Ovary (tissue), 3 donors: ENCODE data around the gene EPB41L3.

Source experiments
- EP300 ChIP-seq: sonication (generic); formaldehyde crosslinking; IDR thresholded peaks from one replicate; pipeline ENCODE4 v1.6.1; 2017; ENCODE audit warnings: antibody characterized with exemption
- POLR2A ChIP-seq: fragments of 450-650 bp; IDR thresholded peaks from one replicate; pipeline ENCODE4 v1.6.1; 2017; ENCODE audit warnings: antibody characterized with exemption, mild to moderate bottlenecking, moderate library complexity
- TF ChIP-seq, protein P1 (sequence below), 3 donors: fragments of 450-650 bp in 2 of 3; fragments of 200-600 bp in 1 of 3; IDR thresholded peaks; one replicate each; pipeline versions ENCODE4 v1.5.1 to v1.8.0; 2016 to 2022; ENCODE audit warnings: antibody characterized with exemption in 3 of 3, mild to moderate bottlenecking in 1 of 3
- donor health status: DM: no; HTN: no; CAD: no.

DNA sequence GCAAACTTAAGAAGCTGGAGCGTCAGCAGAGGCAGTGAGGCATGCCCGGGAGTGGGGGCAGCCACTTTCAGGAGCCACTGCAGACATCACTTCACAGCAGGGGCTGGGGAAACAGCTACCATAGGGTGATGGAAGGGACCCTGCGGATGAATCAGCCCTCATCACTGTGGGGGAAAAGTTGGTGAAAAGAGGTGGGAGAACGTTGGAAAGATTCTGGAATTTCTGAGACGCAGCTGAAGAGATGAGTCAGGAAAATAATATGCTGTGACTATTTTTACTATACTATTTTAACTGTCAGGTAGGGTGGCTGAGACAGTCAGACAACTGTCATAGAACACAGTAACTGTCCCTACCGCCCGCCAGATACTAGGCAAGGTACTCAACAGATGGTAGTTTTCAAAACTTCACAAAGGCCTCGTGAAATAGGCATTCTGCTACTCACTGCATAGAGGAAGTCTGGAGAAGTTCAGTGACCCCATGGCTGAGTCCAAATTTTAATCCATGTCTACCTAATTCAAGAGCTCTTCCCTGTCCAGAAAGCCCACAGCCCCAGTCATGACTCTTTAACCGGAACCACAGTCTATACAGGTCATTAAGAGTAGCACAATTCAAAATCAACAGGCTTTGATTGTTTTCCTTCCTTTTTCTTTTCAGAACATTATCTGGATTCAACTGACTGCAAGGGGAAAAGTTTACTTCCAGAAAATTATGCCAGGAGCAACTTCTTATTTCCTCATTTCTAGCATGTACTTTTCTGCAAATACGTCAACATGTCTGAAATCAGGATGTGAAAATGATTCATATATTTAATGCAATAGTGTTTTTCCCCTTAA, 39.3 kb upstream of the EPB41L3 start:
- TF ChIP-seq, protein P1, sequence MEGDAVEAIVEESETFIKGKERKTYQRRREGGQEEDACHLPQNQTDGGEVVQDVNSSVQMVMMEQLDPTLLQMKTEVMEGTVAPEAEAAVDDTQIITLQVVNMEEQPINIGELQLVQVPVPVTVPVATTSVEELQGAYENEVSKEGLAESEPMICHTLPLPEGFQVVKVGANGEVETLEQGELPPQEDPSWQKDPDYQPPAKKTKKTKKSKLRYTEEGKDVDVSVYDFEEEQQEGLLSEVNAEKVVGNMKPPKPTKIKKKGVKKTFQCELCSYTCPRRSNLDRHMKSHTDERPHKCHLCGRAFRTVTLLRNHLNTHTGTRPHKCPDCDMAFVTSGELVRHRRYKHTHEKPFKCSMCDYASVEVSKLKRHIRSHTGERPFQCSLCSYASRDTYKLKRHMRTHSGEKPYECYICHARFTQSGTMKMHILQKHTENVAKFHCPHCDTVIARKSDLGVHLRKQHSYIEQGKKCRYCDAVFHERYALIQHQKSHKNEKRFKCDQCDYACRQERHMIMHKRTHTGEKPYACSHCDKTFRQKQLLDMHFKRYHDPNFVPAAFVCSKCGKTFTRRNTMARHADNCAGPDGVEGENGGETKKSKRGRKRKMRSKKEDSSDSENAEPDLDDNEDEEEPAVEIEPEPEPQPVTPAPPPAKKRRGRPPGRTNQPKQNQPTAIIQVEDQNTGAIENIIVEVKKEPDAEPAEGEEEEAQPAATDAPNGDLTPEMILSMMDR (IDR thresholded peaks at IDR 0.05) = no peak
- no peak for TF ChIP-seq POLR2A
- no peak for TF ChIP-seq EP300
